Natural killer cell (primary cell): ENCODE data around the gene AS3MT. TPM values are rescaled to one million over a fixed set of nuclear protein-coding genes. Genes with fewer than 3 reads are reported as not detected.

Source experiments
- ATAC-seq, 3 donors: fragments of 150-1000 bp in 2 of 3; fragments of 200-7000 bp in 1 of 3; cut with Tn5 transposase; 1 replicate in 1 of 3; 2 replicates in 2 of 3; pipeline ENCODE4 v1.10.0; 2021; ENCODE audit warnings: mild to moderate bottlenecking in 2 of 3, moderate library complexity in 2 of 3
- DNase-seq, 2 donors: peaks; one replicate each; pipeline versions ENCODE4 v3.0.0 to v3.0.0-alpha.2; 2013 to 2021; ENCODE audit warnings: mixed read lengths in 1 of 2
- H3K27ac ChIP-seq: one replicate; pipeline ENCODE4 v1.5.1; 2013; ENCODE audit warnings: mild to moderate bottlenecking, low read length
- H3K27me3 ChIP-seq: one replicate; pipeline ENCODE4 v1.6.1; 2013; ENCODE audit warnings: low read length; ENCODE audit not compliant: control insufficient read depth, insufficient read depth
- H3K36me3 ChIP-seq: one replicate; pipeline ENCODE4 v1.6.1; 2013; ENCODE audit warnings: low read length; ENCODE audit not compliant: control insufficient read depth, insufficient read depth
- H3K4me1 ChIP-seq: one replicate; pipeline ENCODE4 v1.6.1; 2013; ENCODE audit warnings: low read length; ENCODE audit not compliant: control insufficient read depth, insufficient read depth
- H3K4me3 ChIP-seq: one replicate; pipeline ENCODE4 v1.5.1; 2013; ENCODE audit warnings: low read length
- H3K9me3 ChIP-seq: one replicate; pipeline ENCODE4 v1.6.1; 2013; ENCODE audit warnings: low read length; ENCODE audit not compliant: control insufficient read depth, insufficient read depth
- H3K27ac Mint-ChIP-seq, 2 donors: one replicate each; pipeline ENCODE4 v1.8.0; 2022; ENCODE audit warnings: mild to moderate bottlenecking in 2 of 2, mixed read lengths in 2 of 2, moderate library complexity in 1 of 2
- H3K27me3 Mint-ChIP-seq, 2 donors: one replicate each; pipeline ENCODE4 v1.8.0; 2022; ENCODE audit warnings: low read depth in 2 of 2, mixed read lengths in 2 of 2
- H3K36me3 Mint-ChIP-seq: one replicate; pipeline ENCODE4 v1.8.0; 2022; ENCODE audit warnings: mixed read lengths
- H3K4me1 Mint-ChIP-seq, 2 donors: one replicate each; pipeline ENCODE4 v1.8.0; 2022; ENCODE audit warnings: mixed read lengths in 2 of 2
- H3K4me3 Mint-ChIP-seq: one replicate; pipeline ENCODE4 v1.8.0; 2022; ENCODE audit warnings: mild to moderate bottlenecking, moderate library complexity, mixed read lengths
- H3K9me3 Mint-ChIP-seq, 2 donors: one replicate each; pipeline ENCODE4 v1.8.0; 2022; ENCODE audit warnings: mixed read lengths in 2 of 2
- CTCF ChIP-seq: fragments of 200-600 bp; IDR thresholded peaks from one replicate; pipeline ENCODE4 v1.8.0; 2022; ENCODE audit warnings: antibody characterized with exemption
- WGBS: methylation state at CpG from one replicate; pipeline ENCODE4 v1.1.7; 2013; ENCODE audit warnings: missing lambda C conversion rate; ENCODE audit not compliant: insufficient coverage; 5-methylcytosine and 5-hydroxymethylcytosine counted together
- intact Hi-C: fragments of 100-400 bp; cut with micrococcal nuclease; formaldehyde crosslinking; loops from one replicate; pipeline ENCODE4 v1.14.2; 2022
- total RNA-seq, 4 donors: library from RNA; stranded (reverse); fragments of 120-200 nt in 1 of 4; gene quantifications; one replicate each; pipeline versions ENCODE4 v1.2.3 to v1.2.4, GENCODE V29; 2013 to 2022

The AS3MT gene
- total RNA-seq, 3 donors from 2014 or later (not counting 1 experiment from before 2014, with no cell fraction given): 0.48 to 0.75 TPM; not detected in 1

- Histone ChIP-seq H3K36me3 (no peaks in the 10 kb centered on the region), H3K4me1 (peaks cover 5% of the 10 kb centered on the region), H3K9me3 (no peaks in the 10 kb centered on the region), H3K27me3 (no peaks in the 10 kb centered on the region), H3K27ac (no peak overlapping the region), H3K4me3 (no peak overlapping the region)
- no peak overlapping the region for H3K27ac Mint-ChIP-seq
- H3K36me3 Mint-ChIP-seq: no peaks in the 10 kb centered on the region
- 100% methylated on average over 1 of the region's 2 CpGs for WGBS
- no peak overlapping the region for H3K4me3 Mint-ChIP-seq
- peaks cover 9 to 10% of the 10 kb centered on the region in 2 donors for H3K4me1 Mint-ChIP-seq
- no peaks in the 10 kb centered on the region for H3K27me3 Mint-ChIP-seq
- ATAC-seq: no peak
- H3K9me3 Mint-ChIP-seq: no peaks in the 10 kb centered on the region
- TF ChIP-seq CTCF: no peak
- intact Hi-C loops: no loop called here
- no peak for DNase-seq
Measured at GRCh38 chr10:102930720-102931119, 61.5 kb downstream of the AS3MT start.

GRCh38 chr10:102931643-102932042, 62.4 kb downstream of the AS3MT start:
- Mint-ChIP-seq H3K4me3 (no peak overlapping the region), H3K36me3 (no peaks in the 10 kb centered on the region), H3K4me1 (peaks cover 14% of the 10 kb centered on the region in 2 donors), H3K9me3 (no peaks in the 10 kb centered on the region), H3K27ac (no peak overlapping the region), H3K27me3 (no peaks in the 10 kb centered on the region)
- no peaks in the 10 kb centered on the region for H3K27me3 ChIP-seq
- H3K27ac ChIP-seq: no peak overlapping the region
- intact Hi-C loops: no loop called here
- H3K4me1 ChIP-seq: peaks cover 5% of the 10 kb centered on the region
- no peak overlapping the region for H3K4me3 ChIP-seq
- no peaks in the 10 kb centered on the region for H3K9me3 ChIP-seq
- no peak for TF ChIP-seq CTCF
- H3K36me3 ChIP-seq: no peaks in the 10 kb centered on the region
- WGBS: 73% methylated on average over 5 of the region's 5 CpGs
- ATAC-seq: no peak
- DNase-seq: no peak

GRCh38 chr10:102935505-102935904, 66.2 kb downstream of the AS3MT start:
- H3K27me3 Mint-ChIP-seq: no peaks in the 10 kb centered on the region
- H3K27ac Mint-ChIP-seq: no peak overlapping the region
- DNase-seq (no peak), ATAC-seq (no peak)
- peaks cover 6 to 10% of the 10 kb centered on the region in 2 donors for H3K4me1 Mint-ChIP-seq
- no peak overlapping the region for H3K27ac ChIP-seq
- H3K9me3 Mint-ChIP-seq: no peaks in the 10 kb centered on the region
- H3K36me3 ChIP-seq: no peaks in the 10 kb centered on the region
- no peak overlapping the region for H3K4me3 Mint-ChIP-seq
- TF ChIP-seq CTCF: no peak
- WGBS: 98% methylated on average over 4 of the region's 4 CpGs
- H3K9me3 ChIP-seq: no peaks in the 10 kb centered on the region
- no peaks in the 10 kb centered on the region for H3K36me3 Mint-ChIP-seq
- no peaks in the 10 kb centered on the region for H3K4me1 ChIP-seq
- no peak overlapping the region for H3K4me3 ChIP-seq
- intact Hi-C loops: no loop called here
- no peaks in the 10 kb centered on the region for H3K27me3 ChIP-seq

- DNase-seq: no peak
- H3K9me3 ChIP-seq: no peaks in the 10 kb centered on the region
- H3K27ac ChIP-seq: no peak overlapping the region
- 93% methylated on average over 3 of the region's 3 CpGs for WGBS
- ATAC-seq: no peak
- no peaks in the 10 kb centered on the region for H3K27me3 ChIP-seq
- peaks cover 6 to 10% of the 10 kb centered on the region in 2 donors for H3K4me1 Mint-ChIP-seq
- no peaks in the 10 kb centered on the region for H3K27me3 Mint-ChIP-seq
- H3K36me3 ChIP-seq: no peaks in the 10 kb centered on the region
- H3K36me3 Mint-ChIP-seq: no peaks in the 10 kb centered on the region
- H3K4me3 Mint-ChIP-seq: no peak overlapping the region
- intact Hi-C loops: no loop called here
- no peak for TF ChIP-seq CTCF
- no peaks in the 10 kb centered on the region for H3K4me1 ChIP-seq
- no peak overlapping the region for H3K27ac Mint-ChIP-seq
- no peaks in the 10 kb centered on the region for H3K9me3 Mint-ChIP-seq
- no peak overlapping the region for H3K4me3 ChIP-seq
Measured at GRCh38 chr10:102935939-102936605, 66.8 kb downstream of the AS3MT start.
